GM19099 (cell line): ENCODE measurements around the gene KRTAP5-5.
"Not testable (repeated sequence)": the region's sequence is repeated elsewhere in the genome, so short reads cannot be mapped to it uniquely, and the experiment has no call there.

ENCODE experiments used
- POLR2A ChIP-seq: IDR thresholded peaks from 3 replicates; pipeline ENCODE4 v1.6.1; 2011; ENCODE audit warnings: low read depth; ENCODE audit not compliant: insufficient read length; ENCODE audit errors: extremely low read depth

The KRTAP5-5 gene

GRCh38 chr11:1629326-1630185 lies at the start of gene KRTAP5-5:
TSS of gene KRTAP5-5 (plus strand) at chr11:1629775. CDS start at chr11:1629841, 66 bp downstream.
- no peak for TF ChIP-seq POLR2A

- TF ChIP-seq POLR2A: no peak
These were observed 47.6 kb upstream of the KRTAP5-5 start for GRCh38 chr11:1581976-1582375.

- TF ChIP-seq POLR2A: not testable (repeated sequence)
These were observed 44.8 kb upstream of the KRTAP5-5 start, which contains the start of gene KRTAP5-1 for GRCh38 chr11:1584661-1585370. TSS of gene KRTAP5-1 (minus strand) at chr11:1585283. CDS start at chr11:1585249, 34 bp downstream.

GRCh38 chr11:1586699-1587098 lies 42.9 kb upstream of the KRTAP5-5 start:
- TF ChIP-seq POLR2A: no peak

- no peak for TF ChIP-seq POLR2A
These were observed 39.6 kb upstream of the KRTAP5-5 start for GRCh38 chr11:1589996-1590395.

- TF ChIP-seq POLR2A: no peak
These were observed 36.9 kb upstream of the KRTAP5-5 start for GRCh38 chr11:1592628-1593027.

GRCh38 chr11:1597331-1597993 lies 32.1 kb upstream of the KRTAP5-5 start:
- no peak for TF ChIP-seq POLR2A

GRCh38 chr11:1597994-1598380 lies 31.6 kb upstream of the KRTAP5-5 start, which contains the start of gene KRTAP5-2:
TSS of gene KRTAP5-2 (minus strand) at chr11:1598294. CDS start at chr11:1598250, 44 bp downstream.
- no peak for TF ChIP-seq POLR2A

- no peak for TF ChIP-seq POLR2A
These were observed 30.8 kb upstream of the KRTAP5-5 start for GRCh38 chr11:1598816-1599215.

GRCh38 chr11:1600626-1601025 lies 28.9 kb upstream of the KRTAP5-5 start:
- no peak for TF ChIP-seq POLR2A

- TF ChIP-seq POLR2A: no peak
These were observed 25.9 kb upstream of the KRTAP5-5 start for GRCh38 chr11:1603629-1604028.

GRCh38 chr11:1604181-1604580 lies 25.4 kb upstream of the KRTAP5-5 start:
- no peak for TF ChIP-seq POLR2A

- TF ChIP-seq POLR2A: no peak
These were observed 24.9 kb upstream of the KRTAP5-5 start for GRCh38 chr11:1604711-1605110.

GRCh38 chr11:1608363-1608762 lies 21.2 kb upstream of the KRTAP5-5 start, which contains the start of gene KRTAP5-3:
TSS of gene KRTAP5-3 (minus strand) at chr11:1608463. CDS start at chr11:1608385, 78 bp downstream.
- TF ChIP-seq POLR2A: no peak

- no peak for TF ChIP-seq POLR2A
These were observed 11.3 kb upstream of the KRTAP5-5 start for GRCh38 chr11:1618231-1618630.
